Stimulated activated CD4-positive, alpha-beta T cell treated with anti-CD3 and anti-CD28 coated beads, TNF-alpha, amount 100 ng/mL, for 48 hours (primary cell): ENCODE results near the gene FAU.
A peak's percentile ranks its signal among the peaks of the same experiment; 100 is the strongest.

Experiments used
- DNase-seq, 3 donors: peaks; one replicate each; pipeline ENCODE4 v3.0.0-alpha.2; 2020; ENCODE audit warnings: low read depth in 3 of 3

Gene FAU

DNA sequence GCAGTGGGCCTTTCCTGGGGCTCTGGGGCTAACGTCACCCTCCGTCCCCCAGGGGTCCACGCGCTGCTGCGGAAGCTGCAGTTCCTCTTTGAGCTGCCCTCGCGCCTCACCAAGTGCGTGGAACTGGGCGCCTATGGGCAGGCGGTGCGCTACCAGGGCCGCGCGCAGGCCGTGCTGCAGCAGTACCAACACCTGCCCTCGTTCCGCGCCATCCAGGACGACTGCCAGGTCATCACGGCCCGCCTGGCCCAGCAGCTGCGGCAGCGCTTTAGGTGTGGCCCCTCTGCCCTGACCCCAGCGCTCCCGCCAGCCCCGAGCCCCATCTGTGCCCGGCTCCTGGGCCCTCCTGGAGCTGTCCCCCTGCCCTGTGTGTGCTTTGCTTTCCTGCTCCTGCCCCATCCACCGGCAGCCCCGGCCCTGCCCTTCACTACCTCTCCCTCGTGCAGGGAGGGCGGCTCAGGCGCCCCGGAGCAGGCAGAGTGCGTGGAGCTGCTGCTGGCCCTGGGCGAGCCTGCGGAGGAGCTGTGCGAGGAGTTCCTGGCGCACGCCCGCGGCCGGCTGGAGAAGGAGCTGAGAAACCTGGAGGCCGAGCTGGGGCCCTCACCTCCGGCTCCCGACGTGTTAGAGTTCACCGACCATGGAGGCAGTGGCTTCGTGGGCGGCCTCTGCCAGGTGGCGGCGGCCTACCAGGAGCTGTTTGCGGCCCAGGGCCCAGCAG, 14.0 kb downstream of the FAU start:
- DNase-seq, result no peak

DNA sequence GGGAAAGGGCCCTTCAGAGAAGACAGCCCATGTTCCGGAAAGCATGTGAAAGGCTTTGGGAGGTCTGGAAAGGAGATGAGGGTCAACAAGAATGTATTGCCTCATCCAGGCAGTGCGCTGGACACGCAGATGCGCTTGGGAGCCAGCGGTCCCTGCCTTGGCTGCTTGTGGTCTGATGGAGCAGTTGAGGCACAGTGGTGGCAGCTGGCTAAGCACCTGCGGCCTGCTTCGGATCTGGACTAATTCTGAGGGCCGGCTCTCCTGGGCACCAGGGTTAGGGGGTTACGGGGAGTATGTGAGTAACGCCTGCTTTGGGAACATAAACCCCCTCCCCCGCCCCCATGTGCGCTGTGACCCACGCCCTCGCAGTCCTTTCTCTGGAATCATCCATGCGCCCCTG, 14.9 kb downstream of the FAU start:
- DNase-seq, result no peak

DNA sequence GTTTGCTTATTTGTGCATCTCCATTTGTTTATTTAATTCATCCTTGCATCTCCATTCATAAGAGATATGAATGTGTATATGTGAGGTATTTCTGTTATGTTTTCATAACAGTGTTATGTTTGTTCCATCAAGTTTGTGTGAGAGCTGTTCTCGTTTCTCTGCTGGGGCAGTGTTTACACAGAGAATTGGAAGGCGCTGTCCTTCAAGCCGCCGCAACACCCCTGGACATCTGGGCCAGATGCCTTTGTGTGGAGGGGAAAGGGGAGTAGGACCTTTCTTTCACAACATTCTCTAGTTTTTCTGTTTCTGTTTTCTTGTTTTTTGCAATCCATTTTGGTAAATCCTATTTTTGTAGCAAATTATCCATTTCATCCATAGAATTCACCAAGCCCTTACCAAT, 17.3 kb downstream of the FAU start:
- DNase-seq, result no peak

DNA sequence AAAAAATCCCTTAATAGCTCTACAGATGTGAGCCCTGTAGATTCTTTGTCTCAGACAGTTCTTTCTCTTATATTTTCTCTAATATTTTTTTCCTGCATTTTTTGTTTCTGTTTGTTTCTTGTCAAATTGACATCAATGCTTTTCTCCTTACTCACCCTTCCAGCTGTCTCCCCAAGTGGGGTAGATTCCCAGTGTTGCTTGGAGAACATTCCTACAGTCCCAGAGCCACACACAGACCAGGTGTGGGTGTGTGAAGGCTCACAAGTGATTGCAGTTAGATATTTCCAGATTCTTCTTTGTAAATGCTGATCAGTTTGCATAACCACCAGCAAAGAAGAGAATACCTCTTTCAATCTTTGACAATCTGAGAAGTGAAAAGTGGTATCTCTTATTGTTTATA, 18.5 kb downstream of the FAU start:
- no peak for DNase-seq

DNA sequence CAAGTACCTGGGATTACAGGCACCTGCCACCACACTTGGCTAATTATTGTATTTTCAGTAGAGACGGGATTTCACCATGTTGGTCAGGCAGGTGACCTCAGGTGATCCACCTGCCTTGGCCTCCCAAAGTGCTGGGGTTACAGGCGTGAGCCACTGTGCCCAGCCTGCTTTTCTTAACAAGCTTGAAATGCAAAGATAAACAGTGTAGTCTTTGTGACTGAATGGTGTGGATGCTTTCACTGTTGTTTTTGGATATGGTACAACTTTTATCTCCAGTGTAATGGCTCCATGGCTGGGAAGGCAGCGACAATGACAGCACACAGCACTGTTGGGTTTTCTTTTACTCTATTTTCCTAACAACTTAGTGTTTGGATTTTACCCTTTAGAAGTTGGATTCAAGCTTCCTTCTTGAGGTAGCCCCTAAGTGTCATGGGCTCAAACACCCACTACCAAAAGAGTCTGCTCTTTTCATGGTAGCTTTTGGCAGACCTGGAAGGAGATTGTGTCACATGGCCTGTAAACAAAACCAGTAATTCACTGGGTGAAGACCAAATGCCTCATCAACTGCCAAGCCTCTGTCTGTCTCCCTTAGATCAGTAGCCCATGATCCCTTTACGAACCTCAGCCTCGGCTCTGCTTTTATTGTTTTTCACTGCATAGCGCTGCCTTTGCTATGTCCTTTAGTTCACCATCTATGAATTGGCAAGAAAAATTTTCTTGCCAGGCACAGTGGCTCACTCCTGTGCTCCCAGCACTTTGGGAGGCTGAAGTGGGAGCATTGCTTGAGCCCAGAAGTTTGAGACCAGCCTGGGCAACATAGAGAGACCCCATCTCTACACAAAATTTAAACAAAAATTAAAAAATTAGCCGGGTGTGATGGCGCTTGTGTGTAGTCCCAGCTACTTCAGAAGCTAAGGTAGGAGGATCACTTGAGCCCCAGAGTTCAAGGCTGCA, 19.5 kb downstream of the FAU start:
- no peak for DNase-seq

DNA sequence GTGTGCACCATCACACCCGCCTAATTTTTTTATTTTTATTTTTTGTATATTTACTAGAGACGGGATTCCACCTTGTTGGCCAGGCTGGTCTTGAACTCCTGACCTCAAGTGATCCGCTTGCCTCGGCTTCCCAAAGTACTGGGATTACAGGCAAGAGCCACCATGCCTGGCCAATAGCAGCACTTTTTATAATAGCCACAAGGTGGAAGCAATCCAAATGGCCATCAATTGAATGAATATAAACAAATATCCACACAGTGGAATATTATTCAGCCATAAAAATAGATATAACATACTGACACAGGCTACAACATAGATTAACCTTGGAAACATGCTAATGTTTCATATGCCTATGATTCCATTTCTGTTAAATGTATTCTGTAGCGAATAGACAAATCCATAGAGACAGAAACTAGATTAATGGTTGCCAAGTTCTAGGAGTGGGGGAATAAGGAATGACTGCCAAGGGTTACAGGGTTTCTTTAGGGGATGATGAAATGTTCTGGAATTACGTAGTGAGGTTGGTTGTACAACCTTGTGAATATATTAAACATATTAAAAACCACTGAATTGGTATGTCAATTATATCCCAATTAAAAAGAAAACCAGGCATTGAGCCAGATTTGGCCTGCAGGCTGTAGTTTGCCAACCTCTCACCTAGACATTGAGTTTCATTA, 21.1 kb downstream of the FAU start:
- no peak for DNase-seq

DNA sequence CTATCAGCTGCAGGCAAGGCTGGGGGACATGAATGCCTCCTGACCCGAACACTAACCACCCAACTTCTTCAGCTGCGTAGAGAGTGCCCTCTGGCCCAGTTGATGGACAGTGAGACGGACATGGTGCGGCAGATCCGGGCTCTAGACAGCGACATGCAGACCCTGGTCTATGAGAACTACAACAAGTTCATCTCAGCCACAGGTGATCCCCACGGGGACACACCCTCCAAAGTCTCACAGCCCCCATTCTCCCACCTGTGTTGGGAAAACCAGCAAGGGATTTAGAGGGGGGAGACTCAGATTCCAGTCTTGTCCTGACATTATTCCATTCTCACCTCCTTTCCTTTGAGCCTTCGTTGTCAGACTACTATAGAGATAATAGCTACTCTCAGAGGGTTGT, 25.0 kb downstream of the FAU start:
- DNase-seq, result no peak

DNA sequence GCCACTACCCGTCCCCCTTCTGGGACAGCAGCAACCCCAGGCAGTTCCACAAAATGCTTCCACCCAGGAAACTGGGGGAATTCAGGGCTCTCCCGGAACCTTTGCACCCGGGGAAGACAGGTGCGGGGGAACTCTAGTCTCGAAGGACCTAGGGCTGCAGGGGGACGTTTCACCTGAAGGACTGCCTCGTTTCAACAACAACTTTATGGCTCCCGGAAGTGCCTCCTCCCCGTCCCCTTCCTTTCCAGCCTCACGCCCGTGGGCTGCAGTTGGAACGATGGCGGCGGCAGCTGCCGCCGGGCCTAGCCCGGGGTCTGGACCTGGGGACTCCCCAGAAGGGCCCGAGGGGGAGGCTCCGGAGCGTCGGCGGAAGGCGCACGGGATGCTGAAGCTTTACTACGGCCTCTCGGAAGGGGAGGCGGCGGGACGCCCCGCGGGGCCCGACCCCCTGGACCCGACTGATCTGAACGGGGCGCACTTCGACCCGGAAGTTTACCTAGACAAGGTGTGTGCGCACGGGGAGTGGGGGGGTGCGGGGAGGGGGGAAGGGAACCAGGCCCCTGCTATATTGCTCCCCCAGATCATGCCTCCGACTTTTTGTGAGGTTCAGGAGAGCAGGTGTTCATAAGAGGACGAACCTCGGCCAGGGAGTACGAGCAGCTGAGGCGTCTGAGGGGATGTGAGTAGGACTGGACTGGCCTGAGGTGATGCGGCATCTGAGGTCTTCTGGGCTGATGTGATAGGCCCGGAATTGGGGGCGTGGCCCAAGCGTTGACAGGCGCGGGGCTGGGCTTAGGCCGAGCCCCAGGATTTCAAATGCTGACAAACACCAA, 25.7 kb downstream of the FAU start, which contains the start of gene VPS51:
TSS of gene VPS51 (plus strand) at position 241 of the 833 bp plus-strand sequence. CDS start at position 278, 37 bp downstream.
- DNase-seq, result peak; percentile 65 to 86 (median 76)

DNA sequence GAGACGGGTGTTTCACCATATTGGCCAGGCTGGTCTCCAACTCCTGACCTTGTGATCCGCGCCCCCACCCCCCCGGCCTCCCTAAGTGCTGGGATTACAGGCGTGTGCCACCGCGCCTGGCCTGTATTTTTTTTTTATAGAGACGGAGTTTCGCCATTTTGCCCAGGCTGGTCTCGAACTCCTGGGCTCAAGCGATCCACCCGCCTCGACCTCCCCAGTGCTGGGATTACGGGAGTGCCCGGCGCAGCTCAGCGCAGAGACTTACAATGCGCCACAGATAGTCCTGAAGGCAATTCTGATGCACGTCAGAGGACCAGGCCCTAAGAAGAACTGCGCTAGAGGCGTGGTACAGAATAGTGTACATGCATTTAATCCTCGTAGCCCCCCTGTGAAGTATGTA, 26.5 kb downstream of the FAU start:
- no peak for DNase-seq

DNA sequence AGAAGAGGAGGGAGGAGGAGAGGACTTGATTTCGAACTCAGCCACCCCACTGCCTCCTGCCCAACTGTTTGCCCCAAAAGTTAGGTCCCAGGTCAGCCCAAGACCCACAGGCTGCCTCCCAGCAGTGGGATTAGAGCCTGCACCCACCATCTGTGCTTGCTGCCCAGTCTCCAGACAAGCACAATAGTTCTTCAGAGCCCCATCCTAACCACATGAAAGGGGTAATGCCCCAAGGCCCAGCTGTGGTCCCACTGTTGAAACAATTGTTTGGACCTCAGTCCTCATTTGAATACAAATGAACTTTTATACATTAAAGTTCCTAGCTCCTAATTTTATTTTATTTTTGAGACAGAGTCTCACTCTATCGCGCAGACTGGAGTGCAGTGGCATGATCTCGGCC, 31.3 kb downstream of the FAU start:
- DNase-seq, result no peak

DNA sequence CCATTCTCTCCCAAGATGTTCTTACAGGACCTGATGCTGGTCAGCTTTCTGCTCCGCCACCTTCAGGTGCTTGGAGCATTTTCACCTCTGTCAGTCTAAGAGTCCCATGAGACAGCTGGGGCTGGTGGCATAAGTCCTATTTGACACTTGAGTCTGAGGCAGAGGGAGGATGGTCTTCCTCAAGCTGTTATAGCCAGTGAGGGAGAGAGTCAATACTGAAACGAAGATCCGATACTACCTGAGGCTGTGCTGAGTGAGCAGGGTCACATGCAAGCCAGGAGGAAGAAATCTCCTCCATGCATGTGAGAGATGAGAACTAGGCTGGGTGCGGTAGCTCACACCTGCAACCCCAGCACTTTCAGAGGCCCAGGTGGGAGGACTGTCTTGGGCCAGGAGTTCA, 32.3 kb downstream of the FAU start:
- DNase-seq, result no peak

DNA sequence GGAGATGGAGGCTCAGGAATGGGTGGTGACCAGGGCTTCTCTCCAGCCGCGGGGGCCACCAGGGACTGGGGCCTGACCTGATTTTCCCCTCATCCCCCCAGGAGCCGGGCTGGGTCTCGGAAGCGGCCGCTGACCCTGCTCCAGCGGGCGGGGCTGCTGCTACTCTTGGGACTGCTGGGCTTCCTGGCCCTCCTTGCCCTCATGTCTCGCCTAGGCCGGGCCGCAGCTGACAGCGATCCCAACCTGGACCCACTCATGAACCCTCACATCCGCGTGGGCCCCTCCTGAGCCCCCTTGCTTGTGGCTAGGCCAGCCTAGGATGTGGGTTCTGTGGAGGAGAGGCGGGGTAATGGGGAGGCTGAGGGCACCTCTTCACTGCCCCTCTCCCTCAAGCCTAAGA, 34.1 kb downstream of the FAU start:
- no peak for DNase-seq

DNA sequence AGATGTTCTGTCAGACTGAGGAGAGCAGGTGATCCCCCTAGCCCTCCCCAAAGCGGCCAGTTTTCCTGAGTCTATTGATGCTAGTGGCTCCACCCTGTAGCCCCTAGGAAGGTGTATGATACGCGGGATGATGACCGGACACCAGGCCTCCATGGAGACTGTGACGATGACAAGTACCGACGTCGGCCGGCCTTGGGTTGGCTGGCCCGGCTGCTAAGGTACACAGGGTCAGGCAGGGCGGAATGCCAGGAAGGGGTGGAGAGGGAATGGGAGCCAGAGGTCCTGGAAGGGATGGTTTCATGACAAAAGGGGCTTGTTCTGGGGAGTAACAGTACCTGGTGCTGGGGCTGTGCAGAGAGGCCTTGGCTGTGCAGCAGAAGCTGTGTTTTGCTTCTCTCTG, 34.7 kb downstream of the FAU start:
- no peak for DNase-seq

DNA sequence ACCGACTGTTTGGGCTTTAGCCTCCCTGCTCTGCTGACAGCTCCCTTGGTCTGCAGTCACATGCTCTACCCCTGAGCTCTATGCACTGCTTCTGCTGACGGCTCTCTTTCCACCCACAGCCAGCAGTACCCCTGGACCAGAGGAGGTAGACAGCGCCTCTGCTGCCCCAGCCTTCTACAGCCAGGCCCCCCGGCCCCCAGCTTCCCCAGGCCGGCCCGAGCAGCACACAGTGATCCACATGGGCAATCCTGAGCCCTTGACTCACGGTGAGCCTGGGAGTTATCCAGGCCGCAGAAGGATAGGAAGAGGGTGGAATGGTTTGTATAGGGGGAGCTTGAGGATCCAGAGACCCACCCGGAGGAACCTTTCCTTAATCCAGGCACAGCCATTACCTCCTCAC, 35.1 kb downstream of the FAU start:
- no peak for DNase-seq

DNA sequence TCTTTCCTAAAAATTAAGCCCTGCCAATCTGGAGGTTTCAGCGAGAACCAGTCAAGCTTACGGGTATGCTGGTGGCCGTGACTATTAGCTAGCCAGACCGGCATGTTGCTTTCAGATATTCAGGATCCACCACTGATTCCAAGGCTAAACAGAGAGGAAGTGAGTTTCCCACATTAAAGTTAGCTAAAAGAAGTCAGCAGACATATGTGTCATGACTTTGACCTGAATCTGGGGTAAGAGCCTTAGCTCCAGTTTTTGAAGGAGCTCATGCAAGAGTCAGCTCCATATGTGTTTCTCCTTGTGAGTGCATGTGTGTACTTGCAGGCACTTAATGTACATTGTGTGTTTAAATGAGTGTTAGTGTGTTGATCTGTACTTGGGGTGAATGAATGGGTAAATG, 36.5 kb downstream of the FAU start:
- no peak for DNase-seq

DNA sequence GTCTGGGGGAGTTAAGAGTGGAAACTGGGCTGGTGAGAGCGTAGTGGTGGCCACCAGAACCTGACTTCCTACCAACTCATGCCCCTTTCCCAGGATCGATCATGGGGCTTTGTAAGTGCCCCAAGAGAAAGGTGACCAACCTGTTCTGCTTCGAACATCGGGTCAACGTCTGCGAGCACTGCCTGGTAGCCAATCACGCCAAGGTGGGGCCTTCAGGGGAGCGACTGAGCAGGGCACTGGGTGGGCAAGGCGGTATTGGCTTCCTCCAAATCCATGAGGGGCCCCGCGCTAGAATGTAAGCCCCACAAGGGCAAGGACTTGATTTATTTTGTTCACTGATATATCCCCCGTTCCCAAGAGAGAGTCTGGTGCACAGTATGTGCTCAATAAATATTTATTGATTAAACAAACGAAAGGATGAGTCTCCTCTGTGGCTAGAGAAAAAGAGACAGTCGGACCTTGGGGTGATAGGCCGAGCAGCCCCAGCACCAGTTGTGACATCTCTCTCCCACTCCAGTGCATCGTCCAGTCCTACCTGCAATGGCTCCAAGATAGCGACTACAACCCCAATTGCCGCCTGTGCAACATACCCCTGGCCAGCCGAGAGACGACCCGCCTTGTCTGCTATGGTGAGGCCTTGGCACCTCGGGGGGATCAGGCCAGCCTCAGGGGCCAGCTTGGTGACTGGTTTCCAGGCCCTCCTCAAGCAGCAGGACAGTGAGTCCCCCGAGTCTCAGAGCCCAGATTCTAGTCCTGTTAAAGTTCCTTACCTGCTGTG, 37.1 kb downstream of the FAU start:
- DNase-seq, result no peak

DNA sequence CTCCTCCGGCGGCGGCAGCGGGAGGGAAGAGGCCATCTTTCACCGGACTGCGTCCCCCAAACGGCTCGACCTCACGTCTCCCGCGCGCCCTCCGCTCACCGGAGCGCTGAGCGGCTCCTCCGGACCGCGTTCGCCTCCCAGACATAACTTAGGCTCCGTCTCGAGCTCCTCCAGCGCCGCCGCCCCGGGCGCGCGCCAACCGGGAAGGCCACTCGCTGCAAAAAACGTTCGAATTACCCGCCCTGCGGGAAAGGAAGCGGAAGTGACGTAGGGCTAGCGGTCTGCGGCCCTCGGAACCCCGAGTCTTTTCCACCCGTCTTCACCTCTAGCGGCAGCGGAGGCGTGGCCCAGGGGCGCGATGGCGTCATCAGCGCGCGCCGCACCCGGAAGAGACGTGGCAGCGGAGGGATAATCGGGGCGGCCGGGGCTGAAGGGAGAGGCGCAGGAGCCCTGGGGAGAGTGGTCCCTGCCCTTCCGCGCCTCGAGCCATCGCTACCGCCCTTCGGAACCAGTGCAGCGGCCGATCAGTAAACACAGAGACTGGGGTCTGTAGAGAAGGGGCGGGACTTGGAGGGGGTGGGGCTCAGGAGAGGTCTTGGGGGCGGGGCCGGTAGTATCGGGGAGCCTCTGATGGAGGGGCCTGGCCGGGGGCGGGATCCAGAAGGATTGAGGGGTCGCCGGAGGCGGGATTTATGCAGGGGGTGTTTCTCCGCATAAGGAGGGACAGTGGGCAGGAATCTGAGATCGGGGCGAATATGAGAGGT, 37.9 kb downstream of the FAU start, which contains the start of the genes CDCA5 and ZFPL1:
TSS of gene CDCA5 (minus strand) at position 207 of the 764 bp plus-strand sequence. CDS start at position 145, 62 bp downstream.
TSS of gene ZFPL1 (plus strand) at position 389 of the 764 bp plus-strand sequence. CDS start 477 bp downstream, outside the sequence.
- DNase-seq, result peak; percentile 91 to 93 (median 93)

DNA sequence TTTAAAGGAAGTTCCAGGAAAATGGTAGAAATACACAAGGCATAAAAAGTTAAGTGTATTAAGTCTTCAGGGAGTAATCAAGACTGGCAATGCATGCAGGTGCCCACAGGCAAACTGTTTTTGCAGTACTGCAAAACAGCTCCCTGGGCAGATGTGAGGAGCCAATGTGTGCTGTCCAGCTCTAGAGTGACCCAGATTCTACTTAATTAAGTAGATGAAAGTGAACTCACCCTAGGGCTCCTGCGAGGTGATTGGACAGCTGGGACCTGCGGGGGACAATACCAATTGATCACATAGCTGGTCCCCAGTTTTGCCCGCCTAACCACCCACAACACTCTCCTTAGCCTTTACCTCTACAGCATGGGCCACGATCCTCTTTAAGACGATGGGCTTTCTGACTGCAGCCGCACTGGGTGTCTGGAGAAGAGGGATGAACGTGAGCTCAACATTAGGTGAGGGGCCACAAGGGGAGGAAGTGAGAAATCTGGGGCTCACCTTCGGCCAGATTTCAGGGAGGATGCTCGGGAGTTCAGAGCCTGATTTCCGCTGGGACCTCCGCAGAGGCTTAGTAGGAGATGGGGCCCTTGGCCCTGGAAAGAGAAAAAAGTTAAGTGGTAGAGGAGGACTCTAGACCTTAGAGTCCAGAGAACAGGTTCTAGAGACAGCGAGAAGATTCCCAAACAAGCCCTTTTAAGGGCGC, 38.6 kb downstream of the FAU start:
- DNase-seq, result no peak

DNA sequence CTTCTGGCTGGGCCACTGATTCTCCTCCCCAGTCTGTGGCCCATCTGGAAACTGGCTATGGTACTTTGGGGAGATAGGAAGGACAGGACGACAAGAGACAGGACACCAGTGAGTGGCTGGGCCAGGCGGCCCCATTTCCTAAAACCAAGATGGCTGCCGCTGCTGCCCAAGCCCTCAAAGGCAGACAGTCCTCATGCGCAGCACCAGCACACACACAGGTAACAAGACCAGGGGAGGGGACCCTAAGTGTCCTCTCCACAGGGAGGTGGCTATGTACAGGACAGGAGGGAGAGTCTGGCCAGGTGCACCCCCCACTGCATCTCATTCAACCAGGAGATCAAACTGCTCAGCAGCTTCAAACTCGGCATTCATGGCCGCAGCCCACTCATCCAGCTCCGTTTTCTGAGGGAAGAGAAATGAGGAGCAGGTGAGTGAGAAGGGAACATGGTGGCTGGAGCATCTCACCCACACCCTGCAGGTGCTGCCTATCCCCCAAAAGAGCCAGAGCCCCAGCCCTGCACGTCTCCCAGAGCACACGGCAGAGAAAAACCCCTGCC, 43.1 kb downstream of the FAU start:
- no peak for DNase-seq
